ENCODE measurements around the gene SGPL1.

Gene SGPL1

DNA sequence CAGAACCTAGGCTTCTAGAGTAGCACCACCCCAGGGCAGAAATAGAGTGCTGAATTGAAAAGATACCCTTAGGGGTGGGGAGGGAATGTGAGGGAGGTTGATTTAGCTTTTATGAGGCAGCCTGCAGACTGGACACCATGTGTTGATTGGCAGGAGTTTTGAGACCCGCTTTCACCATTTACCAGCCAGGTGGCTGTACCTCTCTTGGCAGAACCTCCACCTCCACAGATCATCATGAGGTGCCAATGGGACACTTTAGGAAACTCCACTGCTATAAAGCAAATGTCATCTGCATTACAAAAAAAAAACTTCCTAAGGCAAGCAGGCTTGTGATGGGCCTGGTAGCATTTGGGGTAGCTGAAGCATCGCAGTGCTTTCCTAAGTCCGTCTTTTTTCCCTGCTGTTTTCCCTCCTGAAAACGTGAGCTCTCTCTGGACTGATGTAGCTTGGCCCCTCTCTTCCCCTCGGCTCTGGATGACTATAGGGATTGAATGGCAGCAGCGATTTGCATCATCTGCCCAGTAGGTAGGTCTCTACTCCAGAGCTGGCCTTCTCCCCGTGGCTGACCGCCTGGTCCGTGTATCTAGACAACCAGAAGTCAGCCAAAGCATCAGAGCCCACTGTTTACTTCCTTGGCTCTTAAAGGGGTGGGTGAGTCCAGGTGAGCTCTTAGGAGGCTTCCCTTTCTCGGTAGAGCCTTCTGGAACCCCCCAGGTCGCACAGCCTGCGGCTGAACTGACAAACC, 71.3 kb downstream of the SGPL1 start:
- peak; percentile 27 for DNase-seq

DNA sequence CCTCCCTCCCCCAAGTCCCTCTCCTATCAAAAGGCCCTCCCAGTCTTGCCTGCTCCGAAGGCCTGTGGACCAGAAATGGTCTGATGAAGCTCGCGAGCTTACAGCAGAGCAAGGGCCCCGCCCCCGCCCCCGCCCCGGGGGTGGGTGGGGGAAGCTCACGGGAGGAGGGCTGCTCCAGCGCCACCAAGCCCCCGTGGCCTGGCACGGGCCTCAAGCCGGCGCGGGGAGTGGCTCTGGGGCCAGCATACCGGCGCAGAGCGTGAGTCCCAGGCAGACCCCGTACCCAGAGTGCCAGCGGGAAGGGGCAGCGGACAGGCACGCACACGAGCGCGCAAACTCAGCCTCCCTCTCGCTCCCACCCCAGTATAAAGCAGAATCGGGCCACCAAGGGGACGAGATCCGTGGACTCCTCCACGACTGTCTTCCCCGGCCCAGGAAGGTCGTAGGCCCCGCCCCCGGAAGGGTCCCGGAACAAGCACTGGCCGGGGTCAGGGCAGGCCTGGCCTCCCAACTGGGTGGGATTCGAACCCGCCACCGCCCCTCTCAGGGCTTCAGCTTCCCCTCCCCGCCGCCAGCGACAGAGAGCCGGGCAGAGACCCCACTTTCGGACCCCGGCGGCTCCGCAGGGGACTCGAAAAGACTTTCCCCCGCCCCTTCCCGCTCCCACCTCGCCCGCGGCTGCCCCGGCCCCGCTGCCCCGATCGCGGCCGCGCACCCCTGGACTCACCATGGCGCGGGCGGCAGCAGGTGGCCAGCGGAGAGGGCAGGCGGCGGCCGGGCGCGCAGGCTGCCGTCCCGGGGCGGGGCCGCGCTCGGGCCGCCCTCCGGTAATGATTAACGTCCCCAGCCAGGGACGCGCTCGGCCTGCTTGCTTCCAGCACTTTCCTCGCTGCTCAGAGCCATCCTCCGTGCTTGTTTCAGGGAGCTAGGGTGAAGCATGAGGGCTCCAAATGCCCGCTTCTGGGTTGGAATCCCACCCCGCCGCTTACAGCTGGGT, 72.4 kb downstream of the SGPL1 start, which contains the start of gene PCBD1:
PCBD1 (minus strand) TSS at position 762 of the 997 bp plus-strand sequence; CDS start at position 730, 32 bp downstream.
- peak; percentile 88 for DNase-seq

DNA sequence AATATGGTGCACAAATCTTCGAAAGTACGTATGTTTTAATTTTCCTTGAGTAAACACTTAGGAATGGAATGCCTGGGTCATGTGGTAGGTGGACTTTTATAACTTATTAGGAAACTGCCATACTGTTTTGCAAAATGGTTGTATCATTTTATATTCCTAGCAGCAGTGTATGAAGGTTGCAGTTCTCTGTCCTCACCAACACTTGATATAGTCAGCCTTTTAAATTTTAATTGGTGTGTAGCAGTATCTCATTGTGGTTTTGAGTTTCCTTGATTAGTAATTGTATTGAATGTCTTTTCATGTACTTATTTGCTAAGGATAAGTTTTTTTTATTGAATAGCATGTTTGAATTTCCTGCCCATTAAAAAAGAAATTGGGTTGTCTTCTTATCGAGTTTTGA, 73.5 kb downstream of the SGPL1 start:
- DNase-seq, result no peak

DNA sequence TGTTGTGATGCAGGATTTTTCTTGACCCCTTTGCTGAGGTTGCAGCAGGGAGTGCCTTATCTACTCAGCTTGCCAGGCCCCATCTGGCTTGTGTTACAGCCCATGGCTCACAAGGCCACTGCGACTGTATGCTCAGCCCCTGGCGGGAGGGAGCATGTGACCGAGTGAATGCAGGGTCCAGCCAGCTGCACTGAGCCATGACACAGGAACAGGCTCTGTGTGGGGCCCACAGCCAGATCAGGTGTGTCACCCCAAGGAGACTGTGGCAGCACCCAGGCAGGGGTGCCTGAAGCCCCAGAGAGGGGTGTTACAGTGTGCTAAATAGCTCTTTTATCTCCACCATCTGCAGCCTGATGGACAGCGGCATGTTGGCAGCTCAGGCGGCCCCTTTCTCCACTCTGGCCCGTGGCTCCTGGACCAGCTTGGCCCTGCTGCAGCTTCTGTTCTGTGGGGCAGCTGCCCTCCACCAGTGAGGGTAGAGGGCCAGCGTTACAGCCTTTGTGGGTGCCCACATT, 75.2 kb downstream of the SGPL1 start:
- peak; percentile 48 for DNase-seq

DNA sequence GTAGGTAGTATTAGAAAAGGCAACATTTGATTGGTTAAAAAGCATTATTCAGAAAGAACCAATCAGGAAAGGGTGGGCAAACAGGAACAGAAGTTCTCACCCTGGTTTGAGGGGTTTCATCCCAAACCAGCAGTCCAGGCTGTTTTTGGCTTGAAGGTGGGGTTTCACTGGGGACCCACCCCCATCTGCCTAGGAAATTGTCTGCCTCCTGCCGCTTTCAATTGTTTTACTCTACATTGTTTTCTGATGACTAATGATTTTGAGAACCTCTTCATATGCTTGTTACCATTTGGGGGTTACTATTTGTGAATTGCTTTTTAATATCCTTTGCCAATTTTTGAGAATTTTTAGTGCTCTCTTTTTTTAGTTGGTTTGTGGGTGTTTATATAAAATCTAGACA, 75.9 kb downstream of the SGPL1 start:
- no peak for DNase-seq

DNA sequence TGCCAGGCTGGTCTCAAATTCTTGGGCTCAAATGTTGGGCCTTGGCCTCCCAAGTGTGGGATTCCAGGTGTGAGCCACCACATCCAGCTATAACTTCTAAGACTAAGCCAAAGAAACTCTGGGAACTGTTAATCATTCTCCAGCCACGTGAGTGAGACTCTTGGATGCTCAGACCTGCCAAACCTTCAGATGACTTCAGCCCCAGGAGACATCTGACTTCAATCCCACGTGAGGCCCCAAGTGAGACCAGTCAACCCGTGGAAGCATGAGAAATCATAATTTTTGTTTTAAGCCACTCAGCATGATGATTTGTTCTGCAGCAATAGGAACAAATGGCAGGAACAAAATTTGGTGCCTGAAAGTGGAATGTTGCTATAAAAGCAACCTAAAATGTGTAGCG, 76.9 kb downstream of the SGPL1 start:
- DNase-seq, result no peak

DNA sequence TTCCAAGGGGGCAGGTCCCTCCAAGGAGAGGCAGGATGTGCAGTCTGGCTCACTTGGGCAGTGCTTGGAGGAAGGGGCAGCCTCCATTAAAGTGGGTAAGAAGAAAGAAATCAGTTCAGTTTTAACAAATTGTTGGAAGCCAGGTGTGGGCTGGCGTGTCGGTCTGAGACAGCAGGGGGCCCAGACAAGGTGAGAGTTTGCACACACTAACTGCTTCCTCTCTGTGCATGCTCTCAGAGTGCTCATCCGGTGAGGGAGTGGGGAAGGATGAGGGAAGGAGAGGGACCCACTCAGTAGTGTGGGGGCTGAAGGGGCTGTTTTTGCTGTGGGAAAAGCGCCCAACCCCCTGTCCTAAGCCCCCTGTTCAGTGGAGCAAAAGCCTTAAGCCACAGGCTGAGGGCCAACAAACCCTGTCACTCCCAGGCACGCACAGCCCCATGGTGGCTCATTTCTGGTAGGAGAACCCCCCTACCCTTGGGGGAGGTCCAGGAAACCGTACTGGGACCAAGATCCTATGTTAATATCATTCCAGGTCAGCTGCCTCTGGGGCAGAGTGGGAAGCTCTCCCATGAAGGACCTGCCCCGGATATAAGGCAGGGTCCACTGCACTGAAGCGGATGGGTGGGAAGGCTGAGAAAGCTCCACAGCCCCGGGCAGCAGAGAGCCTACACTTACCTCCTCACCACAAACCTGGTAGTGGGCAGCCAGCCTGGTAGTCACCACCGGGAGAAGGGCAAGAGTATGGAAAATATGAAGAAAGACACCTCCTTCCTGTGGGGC, 77.7 kb downstream of the SGPL1 start:
- peak; percentile 59 for DNase-seq

DNA sequence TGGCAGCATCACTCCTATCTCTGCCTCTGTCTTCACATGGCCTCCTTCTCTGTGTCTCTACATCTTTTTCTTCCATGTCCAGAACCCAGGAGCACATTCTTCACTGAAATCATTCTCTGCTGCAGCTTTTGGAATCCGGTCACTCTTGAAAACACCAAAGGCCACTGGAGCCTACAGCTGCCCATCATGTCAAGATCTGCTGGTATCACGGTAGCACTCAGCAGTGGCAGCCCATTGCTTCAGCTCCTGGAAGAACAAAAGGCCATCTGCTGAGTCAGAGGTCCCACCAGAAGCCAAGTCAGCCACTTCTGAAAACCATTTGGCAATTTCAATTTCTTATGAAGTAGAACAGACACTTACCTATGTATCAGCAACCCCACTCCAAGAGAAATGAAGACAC, 78.7 kb downstream of the SGPL1 start:
- DNase-seq, result no peak

DNA sequence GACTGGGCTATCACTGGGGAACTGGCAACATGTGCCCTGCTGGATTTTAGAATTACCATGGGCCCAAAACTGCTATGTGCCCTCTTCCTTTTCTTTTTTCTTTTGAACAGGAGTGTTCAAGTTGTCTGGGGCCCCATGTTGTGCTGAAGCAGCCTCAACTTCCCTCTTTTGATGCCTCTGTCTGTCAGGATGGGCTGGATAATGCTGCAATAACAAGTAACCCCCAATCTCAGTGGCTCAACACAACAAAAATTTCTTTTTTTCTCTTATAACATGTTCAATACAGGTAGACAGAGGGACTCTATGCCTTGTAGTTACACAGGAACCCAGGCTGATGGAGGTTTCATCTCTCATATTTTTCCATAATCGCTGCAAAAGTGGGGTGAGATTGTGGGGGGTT, 80.8 kb downstream of the SGPL1 start:
- no peak for DNase-seq

DNA sequence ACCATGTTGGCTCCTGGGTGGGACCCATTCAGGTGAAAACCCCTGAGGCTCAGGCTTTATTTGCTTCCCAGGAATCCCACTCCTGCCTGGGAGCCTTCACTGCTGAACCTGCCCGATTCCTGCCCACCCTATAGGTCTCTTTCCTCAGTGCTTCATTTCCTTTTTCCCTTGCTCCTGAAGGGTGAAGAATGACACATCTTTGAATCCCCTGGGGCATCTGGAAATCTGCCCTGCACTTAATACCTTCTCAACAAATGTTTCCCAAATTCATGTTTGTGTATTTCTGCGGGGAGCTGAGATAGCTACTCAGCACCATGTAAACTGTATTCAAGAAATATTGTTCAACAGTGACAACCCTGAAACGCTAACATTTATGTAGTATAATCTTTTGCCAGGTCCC, 82.9 kb downstream of the SGPL1 start:
- DNase-seq, result no peak

DNA sequence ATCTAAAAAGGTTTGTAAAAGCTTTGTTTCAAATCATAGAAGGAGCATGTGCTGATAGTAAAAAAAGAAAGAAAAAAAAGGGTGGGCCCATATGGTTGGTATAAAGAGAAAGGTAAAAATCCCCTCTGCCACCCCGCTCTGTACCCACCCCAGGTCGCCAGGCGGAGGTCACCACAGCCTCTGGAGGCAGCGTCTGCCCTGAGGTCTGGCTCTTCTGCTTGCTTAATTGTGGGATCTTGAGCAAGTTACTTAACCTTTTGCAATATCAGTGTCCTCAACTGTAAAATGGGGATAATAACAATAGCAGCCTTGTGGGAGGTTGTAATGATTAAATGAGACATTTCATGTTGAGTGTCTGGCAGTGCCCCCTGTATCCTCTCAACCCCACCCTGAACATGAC, 83.3 kb downstream of the SGPL1 start:
- DNase-seq, result no peak

DNA sequence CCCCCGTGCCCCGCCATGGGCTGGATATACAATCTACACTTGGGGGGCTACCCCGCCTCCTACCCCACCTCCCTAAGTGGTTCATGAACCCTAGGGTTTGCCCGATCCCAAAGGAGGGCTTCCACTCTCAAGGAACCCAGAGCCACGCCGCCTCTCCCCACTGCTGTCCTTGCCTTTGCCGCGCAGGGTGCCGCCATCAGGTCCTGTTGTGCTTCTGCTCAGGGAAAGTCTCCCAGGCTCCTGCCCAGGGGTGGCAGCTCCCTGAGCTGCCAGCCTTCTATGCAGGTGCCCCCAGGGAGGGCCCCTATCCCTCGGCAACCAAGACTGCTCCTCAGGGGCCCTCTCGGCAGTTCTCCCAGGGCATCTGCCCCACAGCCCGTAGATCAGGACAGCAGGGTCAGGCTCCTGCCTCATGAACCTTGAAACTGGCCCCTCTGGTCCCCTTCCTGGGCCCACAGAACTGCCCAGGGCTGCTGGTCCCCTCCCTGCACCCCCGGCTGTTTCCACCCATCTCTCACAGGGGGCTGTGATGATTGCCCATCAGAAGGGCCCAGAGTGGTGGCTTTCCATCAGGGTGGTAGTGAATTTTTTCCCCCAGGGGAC, 85.6 kb downstream of the SGPL1 start:
- no peak for DNase-seq

DNA sequence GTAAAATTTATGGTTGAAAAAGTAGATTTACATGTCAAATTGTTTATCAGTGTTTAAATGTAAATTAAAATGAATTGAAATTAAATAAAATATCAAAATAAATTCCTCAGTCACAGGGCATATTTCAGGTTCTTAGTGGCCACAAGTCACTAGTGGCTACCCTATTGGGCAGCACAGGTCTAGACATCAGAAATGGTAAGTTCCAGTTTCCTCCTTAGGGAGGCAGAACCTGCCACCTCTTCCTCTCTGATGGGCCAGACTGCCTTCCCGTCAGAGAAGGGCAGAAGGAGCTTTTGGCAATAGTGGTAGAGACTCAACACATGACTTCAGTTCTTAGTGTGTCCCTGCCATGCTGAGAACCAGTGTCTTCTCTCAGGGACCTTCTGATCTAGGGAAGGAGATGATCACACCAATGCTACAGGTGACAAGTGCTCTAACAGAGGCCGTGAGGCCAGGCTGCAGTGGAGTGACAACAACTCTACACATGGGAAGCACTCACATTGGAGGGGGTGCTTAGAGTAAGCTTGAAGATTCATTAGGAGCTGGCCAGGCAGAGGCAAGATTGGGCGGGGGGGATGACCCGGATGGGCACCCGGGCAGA, 87.0 kb downstream of the SGPL1 start:
- DNase-seq, result no peak

DNA sequence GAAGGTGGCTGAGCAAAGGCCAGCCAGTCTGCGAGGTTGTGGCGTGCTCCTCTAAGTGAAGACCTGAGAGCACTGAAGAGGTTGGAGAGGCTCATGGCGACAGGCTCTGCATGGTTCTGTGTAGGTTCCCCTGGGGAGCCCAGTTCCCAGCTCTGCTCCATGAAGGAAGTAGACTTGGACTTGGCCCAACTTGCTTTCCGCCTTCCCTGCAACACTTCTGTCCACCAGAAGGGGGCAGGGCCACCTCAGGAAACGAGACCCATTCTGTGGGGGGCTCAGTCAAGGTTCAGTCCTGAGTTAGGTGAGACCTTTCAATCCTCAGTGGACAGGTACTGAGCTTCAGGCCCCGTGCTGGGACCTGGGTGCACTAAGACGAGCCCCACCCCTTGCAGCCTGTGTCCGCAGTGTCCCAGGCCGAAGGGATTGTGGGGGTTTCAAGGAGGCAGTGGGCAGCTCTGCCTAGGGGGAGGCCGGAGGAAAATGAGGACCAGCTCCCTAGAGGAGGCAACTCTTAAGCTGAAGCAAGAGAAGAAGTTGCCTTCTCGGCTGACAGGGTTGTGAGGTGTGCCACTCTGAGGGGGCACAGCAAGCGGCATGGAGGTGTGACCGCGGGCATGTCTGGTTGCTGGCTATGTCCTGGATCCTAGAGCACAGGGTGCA, 87.6 kb downstream of the SGPL1 start:
- DNase-seq, result peak; percentile 46

DNA sequence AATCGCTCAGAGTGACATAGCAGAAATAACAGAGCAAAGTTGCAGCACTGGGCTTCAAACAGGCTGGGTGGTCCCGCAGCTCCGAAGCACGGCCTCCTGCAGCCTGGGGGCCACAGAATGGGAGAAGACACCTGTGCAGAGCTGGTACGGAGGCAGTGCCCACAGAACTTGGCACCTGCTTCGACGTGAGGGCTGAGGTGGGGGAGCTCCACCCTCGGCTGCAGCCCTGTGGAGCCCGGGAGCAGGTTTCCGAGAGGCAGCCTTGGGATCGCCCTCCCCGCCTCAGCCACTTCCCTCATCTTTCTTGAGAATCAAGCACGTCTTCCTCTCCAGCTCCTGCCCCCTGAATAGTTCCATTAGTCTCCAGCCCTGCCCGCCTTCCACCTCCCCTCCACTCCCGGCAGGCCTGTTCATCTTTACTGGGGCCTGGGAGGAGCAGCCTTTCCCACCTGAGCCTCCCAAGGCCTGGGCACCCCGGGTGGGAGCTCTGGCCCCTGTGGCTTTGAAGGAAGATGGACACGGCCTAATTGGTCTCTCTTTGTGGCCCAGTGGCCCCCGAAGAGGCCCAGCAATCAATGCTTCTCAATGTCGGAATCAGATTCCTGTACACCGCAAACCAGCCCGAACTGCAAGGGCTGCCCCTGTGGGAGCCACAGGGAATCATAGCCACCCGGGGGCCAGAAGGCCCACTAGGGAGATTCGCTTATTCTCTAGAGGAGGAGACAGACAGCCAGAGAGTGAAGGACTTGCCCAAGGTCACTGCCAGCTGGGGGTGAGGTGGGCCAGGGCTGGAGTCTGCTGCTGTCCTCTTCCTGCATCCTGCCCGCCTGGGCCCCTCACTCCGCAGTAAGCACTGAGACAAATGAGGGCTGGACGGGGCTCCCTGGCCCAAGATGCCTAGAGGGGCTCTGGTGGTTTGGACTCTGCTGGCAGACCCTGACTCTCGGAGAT, 89.6 kb downstream of the SGPL1 start:
- no peak for DNase-seq

DNA sequence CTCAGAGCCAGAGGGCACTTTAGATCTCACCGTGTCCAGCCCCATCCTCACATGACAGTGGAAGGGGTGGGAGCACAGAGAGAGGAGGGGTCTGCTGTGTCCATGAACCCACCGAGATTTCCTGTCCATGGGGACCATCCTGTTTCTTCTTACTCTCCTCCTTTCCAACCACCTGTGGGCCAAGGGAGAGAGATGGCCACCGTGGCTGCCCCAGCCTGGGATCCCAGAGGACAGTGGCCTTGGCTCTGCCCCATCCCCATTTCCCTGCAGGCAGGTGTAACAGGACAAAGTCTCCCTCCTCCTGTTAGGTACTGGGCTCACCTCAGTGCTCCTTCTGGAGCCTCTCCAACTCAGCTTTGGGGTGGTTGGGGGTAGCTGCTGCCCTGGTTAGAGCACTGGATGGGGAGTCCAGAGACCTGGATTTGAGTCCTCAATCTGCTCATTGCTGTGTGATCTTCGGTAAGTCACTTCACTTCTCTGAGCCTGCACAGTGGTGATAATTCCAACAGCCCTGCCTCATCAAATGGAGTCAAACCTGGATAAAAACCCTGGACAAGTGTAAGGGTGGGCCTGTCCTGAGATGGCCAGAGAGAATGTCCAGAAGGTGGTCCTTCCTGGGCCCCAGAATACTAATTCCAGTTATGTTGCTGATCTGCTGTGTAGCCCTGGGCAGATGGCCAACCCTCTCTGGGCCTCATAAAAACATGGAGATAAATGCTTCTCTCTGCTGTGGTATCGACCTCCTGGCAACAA, 90.5 kb downstream of the SGPL1 start:
- DNase-seq, result no peak

DNA sequence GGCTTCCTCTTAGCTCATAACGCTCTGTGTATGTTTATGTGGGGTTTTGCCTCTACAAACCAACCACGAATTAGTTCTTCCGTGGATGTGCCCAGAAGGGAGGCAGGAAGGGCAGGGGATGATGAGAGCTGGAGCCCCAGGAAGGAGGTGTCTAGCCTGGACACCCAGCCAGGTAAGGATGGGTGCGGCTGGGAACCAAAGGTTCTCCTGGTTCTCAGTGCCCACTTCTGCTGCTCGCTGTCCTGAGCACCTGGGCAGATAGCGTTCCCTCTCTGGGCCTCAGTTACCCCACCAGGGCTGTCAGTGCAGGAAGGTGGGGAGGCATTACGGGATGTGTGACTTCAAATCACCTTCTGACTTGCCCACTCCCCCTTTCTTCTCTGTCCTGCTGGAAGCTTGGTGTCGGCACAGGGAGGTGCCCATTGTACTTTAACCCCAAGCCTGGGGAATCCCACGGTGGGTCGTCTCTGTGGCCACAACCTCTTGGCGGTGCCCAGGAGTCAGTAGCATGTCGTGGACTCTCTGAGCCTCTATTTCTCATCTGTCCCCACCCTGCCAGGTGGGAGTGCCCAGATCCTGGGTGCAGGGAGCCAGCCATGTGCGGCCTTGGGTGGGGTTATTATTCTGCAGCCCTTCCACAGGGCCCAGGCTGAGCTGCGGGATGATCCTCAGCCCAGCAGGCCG, 91.3 kb downstream of the SGPL1 start:
- DNase-seq, result no peak

DNA sequence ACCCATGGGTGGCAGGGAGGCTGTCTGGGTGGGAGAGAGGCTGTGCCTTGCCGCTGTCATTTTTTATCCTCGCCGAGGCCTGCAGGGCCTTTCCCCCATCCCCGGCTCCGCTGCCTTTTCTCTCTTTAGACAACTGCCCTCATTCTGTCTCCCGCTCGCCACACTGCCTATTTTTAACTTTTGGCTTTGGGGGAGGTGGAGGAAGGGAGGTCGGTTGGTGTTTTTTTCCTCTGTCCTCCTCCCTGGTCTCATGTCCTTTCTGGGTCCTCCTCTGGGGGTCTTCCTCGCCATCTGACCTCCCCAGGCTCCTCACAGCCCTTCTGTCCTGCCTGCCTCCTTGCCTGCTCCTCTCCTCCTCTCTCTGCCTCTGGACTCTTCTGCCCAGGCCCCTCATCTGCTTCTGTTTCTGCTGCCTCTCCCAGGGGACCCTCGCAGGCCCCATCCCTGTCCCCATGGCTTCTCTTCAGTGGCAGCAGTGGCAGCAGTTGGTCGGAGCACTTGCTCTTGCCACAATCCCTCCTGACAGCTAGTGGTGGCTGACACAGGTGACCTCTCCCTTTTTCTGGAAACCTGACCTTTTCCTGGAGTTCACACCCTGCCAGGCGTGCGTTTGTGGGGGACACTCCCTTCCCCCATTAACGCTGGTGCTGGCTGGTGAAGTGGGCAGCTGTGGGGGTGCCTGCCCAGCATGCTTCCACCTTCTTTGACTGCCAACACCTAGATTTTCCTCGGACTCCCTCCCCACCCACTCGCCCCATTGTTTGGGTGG, 92.1 kb downstream of the SGPL1 start:
- DNase-seq, result no peak
